ENCODE results near the gene PCSK5.

The PCSK5 gene

GRCh38 chr9:76181781-76182180 is 291.3 kb downstream of the PCSK5 start:
- no peak overlapping the region for H3K4me3 ChIP-seq (ENCODE audit: low read depth, low read length)
- TF ChIP-seq CTCF (IDR thresholded peaks at IDR 0.05; ENCODE audit: insufficient read depth, low read depth, low read length, missing control alignments), result no peak
- no peak for DNase-seq (ENCODE audit: low read depth)

GRCh38 chr9:76185432-76185831 is 295.0 kb downstream of the PCSK5 start:
- no peak overlapping the region for H3K4me3 ChIP-seq (ENCODE audit: low read depth, low read length)
- TF ChIP-seq CTCF (IDR thresholded peaks at IDR 0.05; ENCODE audit: insufficient read depth, low read depth, low read length, missing control alignments), result no peak
- DNase-seq (ENCODE audit: low read depth), result no peak

GRCh38 chr9:76188286-76188685 is 297.8 kb downstream of the PCSK5 start:
- TF ChIP-seq CTCF (IDR thresholded peaks at IDR 0.05; ENCODE audit: insufficient read depth, low read depth, low read length, missing control alignments), result no peak
- no peak overlapping the region for H3K4me3 ChIP-seq (ENCODE audit: low read depth, low read length)
- no peak for DNase-seq (ENCODE audit: low read depth)

GRCh38 chr9:76188905-76189304 is 298.4 kb downstream of the PCSK5 start:
- TF ChIP-seq CTCF (IDR thresholded peaks at IDR 0.05; ENCODE audit: insufficient read depth, low read depth, low read length, missing control alignments), result no peak

GRCh38 chr9:76191493-76191892 is 301.0 kb downstream of the PCSK5 start:
- TF ChIP-seq CTCF (IDR thresholded peaks at IDR 0.05; ENCODE audit: insufficient read depth, low read depth, low read length, missing control alignments), result no peak
- no peak for DNase-seq (ENCODE audit: low read depth)
- no peak overlapping the region for H3K4me3 ChIP-seq (ENCODE audit: low read depth, low read length)

More at GRCh38 chr9:76188905-76189304, 298.4 kb downstream of the PCSK5 start:
- H3K4me3 ChIP-seq (ENCODE audit: low read depth, low read length), result no peak overlapping the region
- no peak for DNase-seq (ENCODE audit: low read depth)

GRCh38 chr9:76192013-76192412 is 301.5 kb downstream of the PCSK5 start:
- H3K4me3 ChIP-seq (ENCODE audit: low read depth, low read length), result no peak overlapping the region
- no peak for TF ChIP-seq CTCF (IDR thresholded peaks at IDR 0.05; ENCODE audit: insufficient read depth, low read depth, low read length, missing control alignments)
- DNase-seq (ENCODE audit: low read depth), result no peak

- TF ChIP-seq CTCF (IDR thresholded peaks at IDR 0.05; ENCODE audit: insufficient read depth, low read depth, low read length, missing control alignments), result no peak
- DNase-seq (ENCODE audit: low read depth), result no peak
- H3K4me3 ChIP-seq (ENCODE audit: low read depth, low read length), result no peak overlapping the region
Observed at GRCh38 chr9:76194896-76195295, 304.4 kb downstream of the PCSK5 start.

All from GM12865 (cell line).